ENCODE results near the gene FSCN2.
A peak's percentile ranks its signal among the peaks of the same experiment; 100 is the strongest.

The FSCN2 gene

DNA sequence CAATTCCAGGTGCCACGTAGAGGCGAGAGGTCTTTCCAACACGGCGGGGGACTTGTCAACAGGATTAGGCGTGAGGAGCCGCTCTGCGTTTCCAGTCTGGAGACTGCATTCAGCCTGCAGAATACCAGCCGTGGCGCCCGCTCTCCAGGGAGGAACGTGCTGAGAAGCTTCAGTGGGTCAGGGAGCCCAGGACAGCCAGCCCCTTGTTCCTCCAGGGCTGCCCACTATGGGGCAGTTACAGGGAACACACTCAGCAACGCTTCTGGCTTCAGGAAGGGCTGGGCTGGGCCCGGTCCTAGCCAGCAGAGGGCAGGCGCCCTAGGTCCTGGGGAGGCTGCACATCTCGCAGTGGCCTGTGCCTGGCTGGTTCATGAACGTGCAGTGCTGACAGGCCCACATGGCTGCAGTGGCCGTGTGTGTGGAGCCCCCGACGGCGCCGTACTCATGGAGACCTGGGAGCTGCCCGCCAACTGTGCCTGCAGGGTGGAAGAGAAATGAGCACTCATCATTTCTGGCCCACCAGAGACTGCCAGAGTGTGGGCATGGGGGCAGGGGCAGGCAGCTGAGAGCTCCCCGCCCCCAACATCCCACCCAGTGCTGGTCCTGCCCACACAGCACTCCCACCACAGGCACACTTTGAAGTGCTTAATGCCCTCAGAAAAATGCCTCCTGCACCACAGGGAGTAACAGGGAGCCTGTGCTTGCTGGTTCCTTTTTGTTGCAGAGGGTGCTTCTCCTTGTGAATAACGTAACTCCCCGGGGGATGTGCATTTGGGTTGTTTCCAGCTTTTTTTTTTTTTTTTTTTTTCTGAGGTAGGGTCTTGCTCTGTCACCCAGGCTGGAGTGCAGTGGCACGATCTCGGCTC lies 31.0 kb downstream of the FSCN2 start:
- DNase-seq, result no peak

DNA sequence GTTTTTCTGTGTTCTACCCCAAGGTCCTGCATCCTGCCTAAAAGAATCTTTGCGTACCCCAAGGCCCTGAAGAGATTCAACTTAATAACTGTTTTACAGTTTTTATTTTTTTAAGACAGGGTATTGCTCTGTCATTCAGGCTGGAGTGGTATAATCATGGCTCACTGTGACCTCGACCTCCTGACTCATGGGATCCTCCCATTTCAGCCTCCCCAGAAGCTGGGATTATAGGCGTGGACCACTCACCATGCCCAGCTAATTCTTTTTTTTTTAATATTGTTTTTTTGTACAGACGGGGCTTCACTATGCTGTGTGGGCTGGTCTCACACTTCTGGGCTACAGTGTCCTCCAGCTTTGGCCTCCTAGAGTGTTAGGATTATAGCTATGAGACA lies 33.3 kb downstream of the FSCN2 start:
- DNase-seq, result no peak

DNA sequence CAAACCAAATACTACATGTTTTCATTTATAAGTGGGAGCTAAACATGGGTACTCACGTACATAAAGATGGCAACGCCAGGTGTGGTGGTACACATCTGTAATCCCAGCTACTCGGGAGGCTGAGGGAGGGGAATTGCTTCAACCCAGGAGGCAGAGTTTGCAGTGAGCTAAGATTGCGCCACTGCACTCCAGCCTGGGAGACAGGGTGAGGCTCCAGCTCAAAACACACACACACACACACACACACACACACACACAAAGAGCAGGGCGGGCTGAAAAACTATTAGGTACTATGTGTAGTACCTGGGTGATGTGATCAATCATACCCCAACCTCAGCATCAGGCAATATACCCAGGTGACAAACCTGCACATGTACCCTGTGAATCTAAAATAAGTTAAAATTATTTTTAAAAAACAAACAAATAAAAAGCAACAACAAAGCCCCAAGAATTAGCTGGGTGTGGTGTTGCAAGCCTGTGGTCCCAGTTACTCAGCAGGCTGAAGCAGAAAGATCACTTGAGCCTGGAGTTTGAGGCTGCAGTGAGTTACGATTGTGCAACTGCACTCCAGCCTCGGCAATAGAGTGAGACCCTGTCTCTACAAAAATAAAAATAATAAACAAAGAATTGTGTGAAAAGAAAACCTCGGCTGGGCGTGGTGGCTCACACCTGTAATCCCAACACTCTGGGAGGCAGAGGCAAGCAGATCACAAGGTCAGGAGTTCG lies 35.8 kb downstream of the FSCN2 start:
- DNase-seq, result peak; percentile 47

GRCh38 chr17:81564778-81565177 lies 36.6 kb downstream of the FSCN2 start:
- DNase-seq, result no peak

DNA sequence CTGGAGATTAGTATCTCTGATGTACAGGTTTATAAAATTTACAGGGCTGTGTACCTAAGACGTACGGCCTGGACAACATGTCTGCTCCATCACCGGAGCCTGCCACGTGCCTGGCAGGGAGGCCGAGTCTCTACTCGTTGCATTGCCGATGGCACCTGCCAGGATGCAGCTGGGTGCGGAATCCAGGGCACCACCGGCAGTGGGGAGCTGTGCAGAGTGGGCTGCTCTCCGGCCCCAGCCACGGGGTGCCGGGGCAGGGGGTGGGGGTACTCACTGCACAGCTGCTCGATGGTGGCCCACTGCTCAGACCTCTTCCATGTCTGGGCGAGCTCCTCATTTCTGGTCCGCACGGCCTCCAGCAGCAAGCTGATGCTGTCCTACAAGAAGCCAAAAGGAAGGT lies 37.1 kb downstream of the FSCN2 start:
- DNase-seq, result no peak

GRCh38 chr17:81566461-81567126 lies 38.4 kb downstream of the FSCN2 start:
- peak; percentile 99 for DNase-seq

- no peak for DNase-seq
Measured at GRCh38 chr17:81567191-81567590, 39.0 kb downstream of the FSCN2 start.

GRCh38 chr17:81568416-81568815 lies 40.2 kb downstream of the FSCN2 start:
- no peak for DNase-seq

- DNase-seq, result no peak
Measured at GRCh38 chr17:81569986-81570514, 41.9 kb downstream of the FSCN2 start.

DNA sequence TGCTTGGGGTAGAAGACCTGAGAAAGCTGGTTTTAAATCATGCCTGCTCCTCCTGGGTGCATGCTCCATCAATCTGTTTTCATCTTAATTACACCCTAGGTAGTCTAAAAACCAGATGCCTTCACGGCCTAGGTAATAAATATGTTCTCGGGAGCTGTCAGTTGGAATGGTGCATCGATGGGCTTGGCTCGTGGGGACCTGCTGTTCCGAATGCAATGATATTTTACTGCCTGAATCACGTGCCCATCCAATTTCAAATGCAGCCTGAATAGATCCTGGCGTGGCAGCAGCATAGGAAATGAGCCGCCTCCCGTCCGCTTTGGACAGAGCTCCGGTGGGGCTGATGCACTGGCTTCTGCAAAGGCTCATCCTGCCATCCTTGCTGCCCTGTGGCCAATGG lies 42.8 kb downstream of the FSCN2 start:
- DNase-seq, result no peak

GRCh38 chr17:81572563-81573168 lies 44.5 kb downstream of the FSCN2 start:
- peak; percentile 49 for DNase-seq

GRCh38 chr17:81573794-81574642 lies 45.8 kb downstream of the FSCN2 start:
- DNase-seq, result no peak

DNA sequence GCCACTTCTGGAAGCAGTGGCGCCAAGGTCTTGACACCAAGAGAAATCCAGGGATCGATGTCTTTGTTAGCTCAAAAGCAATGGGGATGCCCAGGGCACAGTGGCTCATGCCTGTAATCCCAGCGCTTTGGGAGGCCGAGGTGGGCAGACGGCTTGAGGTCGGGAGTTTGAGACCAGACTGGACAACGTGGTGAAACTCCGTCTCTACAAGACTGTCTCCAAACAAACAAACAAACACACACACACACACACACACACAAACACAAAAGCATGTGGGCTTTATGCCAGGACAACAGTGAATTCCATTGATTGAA lies 46.4 kb downstream of the FSCN2 start:
- DNase-seq, result no peak

GRCh38 chr17:81575836-81576235 lies 47.7 kb downstream of the FSCN2 start:
- DNase-seq, result no peak

DNA sequence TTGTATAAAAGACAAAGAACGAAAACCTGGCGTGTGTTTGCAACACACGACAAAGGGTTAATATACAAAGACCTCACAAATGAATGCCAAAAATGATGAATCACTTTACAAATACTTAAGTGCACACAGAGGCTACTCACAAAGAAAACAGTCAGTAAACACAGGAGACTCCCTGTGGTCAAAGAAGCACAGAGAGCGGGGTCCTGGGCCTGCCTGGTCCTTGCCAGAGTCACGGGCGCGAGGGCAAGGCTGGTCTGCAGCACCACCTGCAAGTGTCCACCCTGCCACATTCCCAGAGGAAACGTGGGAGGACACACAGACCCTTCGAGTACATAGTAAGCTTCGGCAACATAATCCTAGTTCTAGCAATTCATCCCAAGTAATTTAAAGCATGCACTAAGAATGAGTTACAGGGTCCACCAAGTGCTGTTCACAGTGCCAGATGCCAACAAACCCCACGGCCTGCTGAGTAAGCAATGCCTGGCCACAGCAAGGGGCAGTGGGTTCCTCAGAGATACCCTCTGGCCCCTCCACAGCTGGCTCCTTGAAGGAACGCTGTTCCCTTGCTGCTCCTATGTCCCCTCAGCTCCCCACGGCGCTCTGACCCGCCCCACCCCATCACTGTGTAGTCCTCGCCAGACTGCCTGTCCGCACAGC lies 48.6 kb downstream of the FSCN2 start:
- DNase-seq, result peak; percentile 79

- DNase-seq, result no peak
Measured at GRCh38 chr17:81577278-81578000, 49.3 kb downstream of the FSCN2 start.

GRCh38 chr17:81578038-81578441 lies 49.9 kb downstream of the FSCN2 start:
- DNase-seq, result peak; percentile 51

- no peak for DNase-seq
Measured at GRCh38 chr17:81578561-81579225, 50.5 kb downstream of the FSCN2 start.

- no peak for DNase-seq
Measured at GRCh38 chr17:81579298-81579697, 51.1 kb downstream of the FSCN2 start.

GRCh38 chr17:81579821-81580321 lies 51.7 kb downstream of the FSCN2 start:
- peak; percentile 90 for DNase-seq
